ENCODE results near the gene JMJD8.

Gene JMJD8

GRCh38 chr16:721765-722540 lies 37.8 kb upstream of the JMJD8 start:
- no peak for DNase-seq

- peak; percentile 29 to 58 for DNase-seq
Measured at GRCh38 chr16:720990-721764, 37.0 kb upstream of the JMJD8 start, which contains the start of gene ANTKMT. ANTKMT (plus strand) TSS chr16:721146; CDS start chr16:721275, 129 bp downstream.

GRCh38 chr16:720447-720989 lies 36.4 kb upstream of the JMJD8 start:
- DNase-seq = peak; percentile 54 to 59

GRCh38 chr16:719815-720446 lies 35.8 kb upstream of the JMJD8 start:
- DNase-seq = peak in 1 of 2 experiments; percentile 39

DNA sequence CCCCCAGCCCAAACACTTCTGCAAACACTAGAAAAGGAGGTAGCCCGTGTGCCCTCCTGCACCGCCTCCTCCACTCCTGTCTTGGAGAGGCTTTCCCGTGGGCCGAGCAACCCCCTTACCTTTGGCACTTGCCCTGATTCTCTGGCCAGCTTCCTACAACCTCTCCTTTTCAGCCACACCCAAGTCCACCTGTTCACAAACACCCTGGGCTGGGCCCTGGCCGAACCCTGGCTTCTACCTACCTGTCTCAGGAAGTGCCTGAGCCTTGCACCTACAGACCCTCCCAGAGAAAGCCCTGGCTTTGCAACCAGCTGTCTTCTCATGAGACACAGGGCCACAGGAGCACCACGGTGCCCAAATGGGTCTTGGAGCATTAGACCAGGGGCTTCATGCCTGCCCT lies 34.8 kb upstream of the JMJD8 start:
- no peak for DNase-seq

DNA sequence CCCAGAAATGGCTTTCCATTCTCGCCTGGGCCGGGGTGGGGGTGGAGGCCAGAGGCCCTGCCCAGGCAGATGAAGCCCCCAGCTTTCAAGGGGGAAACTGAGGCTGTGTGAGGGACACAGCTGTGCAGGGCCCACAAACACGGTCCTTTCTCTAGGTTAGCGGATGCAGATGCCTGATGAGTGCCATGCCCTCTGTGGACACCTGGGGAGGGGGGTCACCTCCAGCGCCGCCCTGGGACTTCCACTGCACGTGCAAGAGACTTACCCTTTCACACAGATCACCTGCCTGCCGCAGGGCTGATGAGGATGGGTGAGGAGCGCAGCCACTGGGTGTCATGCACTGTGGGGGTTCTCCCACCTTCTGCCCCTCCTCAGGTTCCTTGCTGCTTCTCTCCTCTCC lies 34.3 kb upstream of the JMJD8 start:
- DNase-seq = no peak

GRCh38 chr16:717450-718245 lies 33.5 kb upstream of the JMJD8 start:
- DNase-seq = no peak

DNA sequence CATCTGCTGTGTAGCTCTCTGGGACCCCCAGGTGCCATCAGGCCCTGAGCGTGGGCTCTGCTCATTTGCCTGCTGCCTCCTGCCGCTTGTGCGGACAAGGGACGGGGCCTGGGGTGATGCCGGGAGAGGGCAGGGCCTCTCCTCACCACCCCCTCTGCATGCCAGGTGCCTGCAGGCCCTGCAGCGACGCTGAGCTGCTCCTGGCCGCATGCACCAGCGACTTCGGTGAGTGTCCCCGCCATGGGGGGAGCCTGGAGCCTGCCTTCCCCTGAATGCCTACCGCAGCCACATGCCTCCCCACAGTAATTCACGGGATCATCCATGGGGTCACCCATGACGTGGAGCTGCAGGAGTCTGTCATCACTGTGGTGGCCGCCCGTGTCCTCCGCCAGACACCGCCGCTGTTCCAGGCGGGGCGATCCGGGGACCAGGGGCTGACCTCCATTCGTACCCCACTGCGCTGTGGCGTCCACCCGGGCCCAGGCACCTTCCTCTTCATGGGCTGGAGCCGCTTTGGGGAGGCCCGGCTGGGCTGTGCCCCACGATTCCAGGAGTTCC lies 32.7 kb upstream of the JMJD8 start:
- no peak for DNase-seq

- peak in 1 of 2 experiments; percentile 29 for DNase-seq
Measured at GRCh38 chr16:716200-716568, 32.0 kb upstream of the JMJD8 start.

DNA sequence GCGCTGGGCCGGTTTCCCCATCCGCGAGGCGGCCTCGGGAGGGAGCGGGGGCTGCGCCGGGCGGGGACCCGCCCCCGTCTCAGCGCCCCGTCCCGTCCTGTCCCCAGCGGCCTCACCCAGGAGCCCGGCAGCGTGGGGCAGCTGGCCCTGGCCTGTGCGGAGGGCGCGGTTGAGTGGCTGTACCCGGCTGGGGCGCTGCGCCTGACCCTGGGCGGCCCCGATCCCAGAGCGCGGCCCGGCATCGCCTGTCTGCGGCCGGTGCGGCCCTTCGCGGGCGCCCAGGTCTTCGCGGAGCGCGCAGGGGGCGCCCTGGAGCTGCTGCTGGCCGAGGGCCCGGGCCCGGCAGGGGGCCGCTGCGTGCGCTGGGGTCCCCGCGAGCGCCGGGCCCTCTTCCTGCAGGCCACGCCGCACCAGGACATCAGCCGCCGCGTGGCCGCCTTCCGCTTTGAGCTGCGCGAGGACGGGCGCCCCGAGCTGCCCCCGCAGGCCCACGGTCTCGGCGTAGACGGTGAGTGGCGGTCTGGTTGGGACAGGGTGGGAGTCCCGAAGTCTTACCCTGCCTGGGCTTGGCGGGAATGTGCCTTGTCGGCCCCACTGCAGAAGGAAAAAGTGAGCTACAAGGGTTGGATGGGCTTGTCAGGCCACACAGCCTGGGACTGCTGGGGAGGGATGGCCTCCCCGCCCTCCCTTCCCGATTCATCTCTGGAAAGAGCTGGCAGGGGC lies 31.5 kb upstream of the JMJD8 start:
- no peak for DNase-seq

DNA sequence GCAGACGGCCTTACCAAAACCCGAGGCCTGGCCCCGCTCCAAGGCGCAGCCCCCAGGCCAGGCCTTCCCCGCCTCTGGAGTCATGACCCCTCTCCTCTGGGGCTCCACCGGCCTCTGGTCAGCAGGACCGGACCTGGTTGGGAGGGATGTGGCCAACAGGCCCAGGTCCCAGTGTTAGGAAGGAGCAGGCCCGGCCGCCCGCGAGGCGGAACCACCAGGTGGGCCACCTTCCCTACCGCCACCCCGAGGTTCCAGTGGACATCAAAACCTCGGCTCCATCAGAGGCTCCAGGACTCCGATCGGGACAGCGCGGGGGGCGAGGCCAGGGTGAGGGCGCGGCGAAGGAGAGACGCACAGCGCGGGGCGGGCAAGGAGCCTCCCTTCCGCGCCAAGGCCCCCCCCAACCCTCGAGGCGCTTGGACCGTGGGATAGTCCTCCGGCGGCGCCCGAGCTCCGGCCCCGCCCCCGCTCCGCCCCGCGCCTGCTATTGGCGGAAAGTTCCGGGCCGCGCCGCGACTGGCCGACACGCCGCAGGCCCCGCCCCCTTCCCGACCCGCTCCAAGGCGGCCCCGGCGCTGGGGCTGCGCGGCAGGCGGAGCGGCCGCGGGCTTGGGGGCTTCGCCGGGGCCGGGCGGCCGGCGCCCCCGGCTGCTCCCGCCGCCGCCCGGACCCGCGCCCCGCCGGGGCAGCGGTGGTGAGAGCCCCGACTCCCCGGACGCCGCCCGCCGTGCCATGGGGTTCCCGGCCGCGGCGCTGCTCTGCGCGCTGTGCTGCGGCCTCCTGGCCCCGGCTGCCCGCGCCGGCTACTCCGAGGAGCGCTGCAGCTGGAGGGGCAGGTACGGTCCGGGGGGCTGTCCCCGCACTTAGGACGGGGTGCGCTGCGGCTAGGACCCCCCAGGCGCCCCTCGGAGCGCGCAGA lies 30.7 kb upstream of the JMJD8 start, which contains the start of gene METRN:
TSS of gene METRN (plus strand) at position 561 of the 919 bp plus-strand sequence. CDS start at position 733, 172 bp downstream.
- peak; percentile 33 to 72 for DNase-seq

GRCh38 chr16:714079-714478 lies 29.9 kb upstream of the JMJD8 start:
- peak in 1 of 2 experiments; percentile 38 for DNase-seq

DNA sequence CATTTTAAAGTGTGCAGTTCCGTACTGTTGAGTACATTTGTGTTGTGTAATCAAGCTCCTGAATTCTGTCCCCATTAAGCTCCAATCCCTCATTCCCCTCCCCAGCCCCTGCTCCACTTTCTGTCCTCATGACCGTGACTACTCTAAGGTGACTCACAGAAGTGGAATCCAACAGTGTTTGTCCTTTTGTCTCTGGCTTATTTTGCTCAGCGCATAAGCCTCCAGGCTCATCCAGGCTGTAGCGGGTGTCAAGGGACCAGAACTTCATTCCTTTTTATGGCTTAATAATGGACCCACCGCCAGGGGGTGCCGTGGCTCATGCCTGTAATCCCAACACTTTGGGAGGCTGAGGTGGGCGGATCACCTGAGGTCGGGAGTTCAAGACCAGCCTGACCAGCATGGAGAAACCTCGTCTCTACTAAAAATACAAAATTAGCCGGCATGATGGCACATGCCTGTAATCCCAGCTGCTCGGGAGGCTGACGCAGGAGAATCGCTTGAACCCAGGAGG lies 28.7 kb upstream of the JMJD8 start:
- DNase-seq = peak; percentile 86 to 88

DNA sequence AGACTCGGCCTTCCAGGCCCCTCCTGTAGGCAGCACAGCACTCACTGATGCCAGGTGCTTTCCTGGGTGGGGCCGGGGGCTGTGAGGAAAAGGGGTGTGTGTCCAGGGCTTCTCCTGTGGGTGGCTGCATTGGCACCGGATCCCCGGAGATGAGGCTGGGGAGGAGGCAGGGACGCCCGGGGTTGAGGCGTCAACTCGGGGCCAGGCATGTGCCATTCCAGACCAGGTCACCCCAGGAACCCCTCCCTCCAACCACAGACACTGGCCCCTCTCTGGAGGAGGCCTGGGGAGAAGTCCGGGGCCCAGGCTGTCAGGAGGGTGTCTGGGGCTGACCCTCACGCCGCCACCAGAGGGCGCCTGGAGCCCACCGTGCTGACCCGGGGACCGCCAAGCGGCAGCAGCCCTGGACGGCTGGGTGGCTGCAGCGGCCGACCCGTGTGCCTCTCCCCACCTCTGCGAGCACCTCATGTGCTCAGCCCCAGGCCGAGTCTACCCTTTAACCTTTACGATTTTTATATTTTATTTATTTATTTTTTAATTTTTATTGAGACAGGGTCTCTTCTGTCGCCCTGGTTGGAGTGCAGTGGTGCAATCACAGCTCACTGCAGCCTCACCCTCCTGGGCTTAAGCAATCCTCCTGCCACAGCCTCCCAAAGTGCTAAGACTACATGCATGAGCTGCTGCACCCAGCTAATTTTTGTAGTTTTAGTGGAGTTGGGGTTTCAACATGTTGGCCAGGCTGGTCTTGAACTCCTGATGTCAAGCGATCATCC lies 27.6 kb upstream of the JMJD8 start:
- peak in 1 of 2 experiments; percentile 45 for DNase-seq

- DNase-seq = no peak
Measured at GRCh38 chr16:711084-711483, 26.9 kb upstream of the JMJD8 start.

- no peak for DNase-seq
Measured at GRCh38 chr16:710500-711075, 26.5 kb upstream of the JMJD8 start.

DNA sequence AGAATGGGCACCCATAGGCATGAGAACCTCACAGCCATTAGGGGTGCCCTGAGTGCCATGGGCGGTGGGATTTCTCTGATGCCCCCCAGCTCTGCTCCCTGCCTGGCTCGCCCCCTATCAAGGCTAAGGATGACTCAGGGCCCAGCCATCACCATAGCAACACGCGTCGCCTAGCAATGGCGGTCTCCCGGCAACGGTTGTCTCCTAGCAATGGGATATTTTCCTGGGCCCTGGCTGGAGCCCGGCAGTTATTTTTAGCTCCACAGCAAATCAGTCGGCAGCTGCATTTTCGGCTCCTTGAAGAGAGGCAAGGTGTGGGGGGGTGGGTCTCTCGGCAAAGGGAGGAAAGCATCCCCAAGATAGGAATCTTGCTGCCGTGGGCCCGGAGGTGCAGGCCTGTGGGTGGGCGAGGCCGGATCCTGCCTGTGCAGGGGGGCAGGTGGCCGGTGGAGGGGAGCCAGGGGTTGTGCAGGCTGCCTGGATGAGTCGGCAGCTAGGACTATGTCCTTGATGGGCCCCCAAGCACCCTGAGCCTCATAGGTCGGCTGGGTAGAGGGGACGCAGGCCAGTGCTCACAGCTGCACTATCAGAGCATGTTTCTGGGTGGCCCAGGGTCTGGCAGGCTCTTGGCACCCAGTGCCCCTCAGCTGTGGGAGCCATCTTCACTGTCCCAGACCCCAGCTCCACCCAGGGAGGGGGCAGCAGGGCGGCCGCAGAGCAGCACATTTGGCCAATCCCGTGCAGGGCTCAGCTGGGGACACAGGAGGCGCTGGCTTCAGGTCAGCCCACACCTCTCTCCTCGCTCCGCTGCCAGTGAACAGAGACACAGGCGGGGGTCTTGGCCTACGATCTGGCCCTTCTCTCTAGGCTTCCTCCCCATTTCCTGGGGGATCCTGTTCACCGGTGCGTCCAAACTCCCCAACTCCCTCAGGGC lies 25.7 kb upstream of the JMJD8 start:
- DNase-seq = peak in 1 of 2 experiments; percentile 41

- no peak for DNase-seq
Measured at GRCh38 chr16:708959-709358, 24.8 kb upstream of the JMJD8 start.

All from SW 1271 (cell line).